NCI-H2081 treated with DMSO at 0.1 percent for 48 hours (cell line): ENCODE results near the gene STX10.
A peak's percentile ranks its signal among the peaks of the same experiment; 100 is the strongest.
"Not testable (repeated sequence)": the region's sequence is repeated elsewhere in the genome, so short reads cannot be mapped to it uniquely, and the experiment has no call there.

Source experiments
- DNase-seq: peaks from one replicate; lab custom pipeline; 2025; lab: John Stamatoyannopoulos, UW

Gene STX10

DNA sequence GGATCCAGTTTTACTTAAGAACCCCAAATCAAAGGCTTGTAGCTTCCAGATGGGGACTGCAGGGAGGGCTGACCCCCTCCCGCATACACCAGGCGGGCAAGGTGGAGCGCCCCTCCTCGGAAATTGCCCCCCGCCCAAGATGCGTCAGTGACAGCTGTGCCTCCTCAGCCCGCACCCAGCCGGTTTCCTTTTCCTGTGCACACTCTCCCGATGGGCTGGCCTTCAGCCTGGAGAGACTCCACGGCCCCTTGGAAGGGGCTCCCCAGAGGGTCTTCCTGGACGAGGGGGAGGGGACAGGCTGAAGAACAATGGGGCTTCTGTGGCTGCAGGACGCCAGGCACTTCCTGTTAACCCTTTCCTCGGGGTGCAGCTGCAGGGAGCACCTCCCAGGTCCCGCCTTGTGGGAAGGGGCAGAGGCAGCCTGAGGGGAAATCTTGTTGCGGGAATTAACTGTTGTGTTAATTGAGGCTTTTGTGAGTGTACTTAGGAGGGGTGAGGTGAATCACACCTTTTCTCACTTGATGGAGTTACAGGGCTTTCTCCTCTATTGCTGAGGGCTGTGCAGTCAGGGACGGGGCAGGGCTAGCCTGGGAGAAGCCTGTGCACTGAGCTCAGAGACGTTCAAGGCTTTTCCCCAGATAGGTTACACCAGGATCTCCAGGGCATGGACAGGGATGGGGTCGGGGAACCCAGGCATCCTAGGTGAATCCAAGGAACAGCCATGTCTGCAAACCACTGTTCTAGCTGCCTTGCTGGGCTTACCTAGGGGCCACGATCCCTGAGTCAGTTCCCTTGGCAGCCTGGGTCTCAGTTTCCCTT is 14.4 kb upstream of the STX10 start:
- no peak for DNase-seq

DNA sequence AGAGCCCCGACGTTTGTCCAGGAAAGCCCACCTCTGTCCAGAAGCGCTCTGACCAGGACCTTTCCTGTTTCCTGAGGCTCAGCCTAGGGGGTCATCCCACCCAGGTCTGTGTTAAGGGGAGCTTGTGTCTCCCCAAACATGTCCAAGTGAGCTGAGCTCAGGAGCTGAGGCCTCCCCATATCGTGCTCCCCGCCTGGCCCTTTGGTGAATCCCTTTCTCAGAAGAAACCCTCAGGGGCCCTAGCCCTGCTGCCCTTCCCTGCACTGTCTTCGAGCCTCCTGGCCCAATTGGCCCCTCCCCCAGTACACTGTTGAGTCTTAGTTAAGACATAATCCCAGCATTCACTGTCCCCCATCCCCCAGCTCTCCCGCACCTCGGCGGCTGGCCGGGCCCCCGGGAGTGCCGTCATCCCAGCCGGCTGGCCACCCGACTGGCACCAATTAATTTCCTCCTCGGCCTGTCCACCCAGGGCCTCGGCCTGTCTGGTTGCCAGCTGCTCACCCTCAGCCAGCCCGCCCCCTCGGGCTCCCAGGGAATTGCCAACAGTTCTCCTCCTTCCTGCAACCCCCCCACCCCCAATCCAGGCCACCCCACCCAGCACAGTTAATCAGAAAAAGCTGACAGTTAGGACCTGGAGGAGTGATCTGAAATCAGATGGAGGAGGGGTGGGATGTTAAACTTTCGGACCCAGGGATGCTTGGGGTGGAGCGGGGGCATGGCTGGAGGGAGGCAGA is 13.6 kb upstream of the STX10 start:
- DNase-seq, result no peak

DNA sequence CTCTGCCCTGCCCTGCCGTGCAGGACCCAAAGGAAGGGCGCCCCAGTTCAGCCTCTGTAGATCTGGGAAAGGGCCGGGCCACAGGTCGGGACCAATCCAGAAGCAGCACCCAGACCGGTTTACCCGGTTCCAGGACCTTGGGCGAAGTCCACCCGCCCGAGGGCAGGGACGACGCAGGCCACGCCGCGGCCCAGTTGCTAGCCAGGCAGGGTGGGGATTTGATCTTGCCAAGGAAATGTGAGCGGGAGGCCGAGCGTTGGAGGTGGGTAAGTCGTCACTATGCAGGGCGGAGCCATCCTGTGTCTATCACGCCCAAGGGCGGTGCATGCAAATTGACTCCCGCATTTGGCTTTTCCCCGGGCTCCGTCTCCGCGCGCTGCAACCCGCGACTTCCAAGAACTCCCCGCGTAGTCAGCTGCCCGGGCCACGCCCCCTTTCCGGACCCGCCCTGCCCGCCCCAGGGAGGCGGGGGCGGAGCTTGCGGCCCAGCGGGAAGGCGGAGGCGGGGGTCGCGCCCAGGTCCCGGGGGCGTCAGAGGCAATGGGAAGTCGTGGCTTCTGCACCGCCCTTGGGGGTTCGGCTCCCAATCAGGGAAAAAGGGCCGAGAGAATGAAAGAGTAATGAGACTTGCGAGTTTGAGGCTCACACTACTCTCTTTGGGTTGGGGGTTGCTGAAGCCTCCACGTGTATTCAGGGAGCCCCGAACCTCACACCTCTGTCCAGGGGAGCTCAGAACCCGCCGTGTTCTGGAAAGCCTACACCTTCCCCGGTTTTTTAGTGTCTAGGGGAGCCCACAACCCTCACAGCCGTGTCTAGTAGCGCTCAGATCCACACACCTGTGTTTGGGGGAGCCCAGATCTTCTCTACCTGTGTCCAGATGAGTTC is 12.8 kb upstream of the STX10 start:
- peak; percentile 33 for DNase-seq

DNA sequence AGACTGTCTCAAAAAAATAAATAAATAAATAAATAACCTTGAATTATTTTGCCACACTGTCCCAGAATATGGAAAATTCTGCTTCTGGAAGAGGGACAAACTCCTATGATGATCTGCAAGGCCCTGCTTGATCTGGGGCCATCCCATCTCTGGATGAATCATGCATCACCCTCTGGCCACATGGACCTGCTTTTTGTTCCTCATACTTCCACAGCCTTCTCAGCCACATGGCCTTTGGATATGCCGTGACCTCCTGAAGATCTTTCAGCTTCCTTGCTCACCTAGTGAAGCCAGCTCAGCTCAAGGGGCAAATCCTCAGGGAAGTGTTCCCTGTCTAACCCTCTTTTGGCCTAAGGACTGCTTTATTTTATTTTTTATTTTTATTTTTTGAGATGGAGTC is 10.4 kb upstream of the STX10 start:
- DNase-seq, result no peak

DNA sequence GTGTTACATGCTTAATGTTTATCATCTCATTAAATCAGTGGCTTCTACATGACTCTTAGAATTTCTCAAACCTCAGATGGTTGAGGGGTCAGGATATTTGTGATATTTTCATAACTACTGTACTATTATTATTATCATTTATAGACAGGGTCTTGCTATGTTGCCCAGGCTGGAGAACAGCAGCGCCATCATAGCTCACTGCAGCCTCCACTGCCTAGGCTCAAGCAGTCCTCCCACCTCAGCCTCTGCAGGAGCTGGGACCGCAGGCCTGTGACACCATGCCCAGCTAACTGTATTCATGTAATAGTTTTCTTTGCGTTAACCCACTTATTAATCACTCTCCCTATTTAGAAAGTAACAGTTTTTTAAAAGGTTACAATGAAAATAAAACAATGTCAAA is 9.5 kb upstream of the STX10 start:
- DNase-seq, result no peak

DNA sequence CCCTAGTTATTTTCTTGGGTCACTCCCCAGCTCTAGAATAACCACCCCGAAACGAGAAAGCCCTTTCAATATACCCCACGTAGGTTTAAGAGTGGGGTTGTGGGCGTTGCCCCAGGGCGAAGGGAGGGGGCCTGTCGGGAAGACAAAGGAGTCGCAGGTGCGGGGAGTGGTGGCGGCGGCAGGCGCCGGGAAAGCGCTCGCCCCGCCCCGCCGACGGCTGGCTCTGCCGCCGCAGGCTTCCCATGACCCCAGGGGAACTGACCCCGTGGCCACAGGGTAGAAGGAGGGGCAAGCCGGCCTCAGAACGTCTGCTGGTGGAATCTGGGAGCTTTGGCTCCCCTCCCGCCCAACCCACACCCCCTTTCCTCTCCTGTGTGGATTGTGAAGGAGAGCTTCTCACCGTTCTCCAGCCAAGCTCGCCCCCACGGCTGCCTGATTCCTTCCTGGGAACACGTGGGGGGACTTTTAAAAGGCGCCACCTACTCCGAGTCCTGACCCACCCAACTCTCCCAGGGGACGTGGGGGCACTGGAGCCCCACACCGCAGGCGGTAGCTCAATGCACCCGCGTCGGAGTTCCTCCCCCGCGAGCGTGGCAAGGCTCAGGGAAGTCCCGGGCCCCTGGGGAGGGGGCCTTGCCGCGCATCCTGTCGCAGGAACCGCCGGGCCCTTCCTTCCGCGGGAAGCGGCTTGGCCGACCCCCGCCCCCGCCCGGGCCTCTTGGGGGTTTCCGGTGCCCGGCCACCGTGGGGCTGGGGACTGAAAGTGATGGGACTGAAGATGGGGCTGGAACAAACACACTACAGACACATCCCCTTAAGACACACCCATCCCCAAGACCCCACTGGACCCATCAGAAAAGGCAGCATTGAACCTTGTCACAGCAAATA is 5.5 kb upstream of the STX10 start:
- no peak for DNase-seq

DNA sequence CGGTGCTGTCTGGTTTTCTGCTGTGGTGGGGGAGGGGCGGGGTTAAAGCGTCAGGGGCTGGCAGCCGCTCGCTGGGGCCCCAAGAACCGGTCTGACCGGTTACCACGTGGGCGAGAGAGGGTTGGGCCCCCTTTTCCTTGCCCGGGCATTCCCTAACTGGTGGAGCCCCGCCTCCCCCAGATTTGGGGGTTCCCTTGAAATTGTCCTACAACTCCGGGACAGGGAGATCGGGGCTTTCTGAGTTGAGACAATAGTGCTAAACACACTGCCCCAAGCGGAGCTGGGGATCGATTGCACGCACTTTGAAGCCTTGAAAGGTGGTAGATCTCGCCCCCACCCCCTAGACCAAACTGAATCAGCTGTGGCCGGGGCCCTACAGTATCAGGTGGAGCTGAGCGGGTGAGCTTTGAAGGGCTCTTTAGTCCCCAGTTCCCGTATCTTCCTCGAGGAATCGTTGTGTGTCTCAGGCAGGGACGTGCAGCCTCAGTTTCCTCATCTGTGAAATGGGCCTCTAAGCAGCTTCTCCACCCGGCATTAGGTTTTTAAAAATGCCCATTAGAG is 4.8 kb upstream of the STX10 start:
- no peak for DNase-seq

DNA sequence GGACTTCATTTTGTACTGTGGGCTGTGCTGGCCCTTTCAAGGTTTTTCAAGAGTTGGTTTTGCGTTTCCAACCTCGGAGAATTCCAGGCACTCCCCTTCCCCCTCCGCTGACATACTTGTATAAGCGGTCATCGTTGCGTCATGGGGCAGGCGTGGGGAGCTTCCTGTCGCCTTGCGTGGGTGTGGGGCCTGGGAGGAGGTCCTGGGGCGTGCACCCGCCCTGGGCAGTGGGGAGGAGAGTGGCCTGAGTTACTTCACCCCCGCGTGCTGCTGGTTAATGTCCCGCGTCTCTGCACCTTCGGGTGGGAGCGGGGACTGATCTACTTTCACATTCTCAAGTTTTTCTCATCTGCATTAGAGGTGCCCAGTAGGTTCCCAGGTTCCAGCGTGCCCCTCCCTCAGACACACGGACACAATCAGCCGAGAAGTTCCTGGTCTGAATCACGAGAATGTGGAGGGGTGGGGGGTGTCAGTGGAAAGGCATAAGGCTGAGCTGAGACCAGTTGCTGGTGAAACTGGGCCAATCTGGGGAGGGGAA is 4.1 kb upstream of the STX10 start:
- no peak for DNase-seq

DNA sequence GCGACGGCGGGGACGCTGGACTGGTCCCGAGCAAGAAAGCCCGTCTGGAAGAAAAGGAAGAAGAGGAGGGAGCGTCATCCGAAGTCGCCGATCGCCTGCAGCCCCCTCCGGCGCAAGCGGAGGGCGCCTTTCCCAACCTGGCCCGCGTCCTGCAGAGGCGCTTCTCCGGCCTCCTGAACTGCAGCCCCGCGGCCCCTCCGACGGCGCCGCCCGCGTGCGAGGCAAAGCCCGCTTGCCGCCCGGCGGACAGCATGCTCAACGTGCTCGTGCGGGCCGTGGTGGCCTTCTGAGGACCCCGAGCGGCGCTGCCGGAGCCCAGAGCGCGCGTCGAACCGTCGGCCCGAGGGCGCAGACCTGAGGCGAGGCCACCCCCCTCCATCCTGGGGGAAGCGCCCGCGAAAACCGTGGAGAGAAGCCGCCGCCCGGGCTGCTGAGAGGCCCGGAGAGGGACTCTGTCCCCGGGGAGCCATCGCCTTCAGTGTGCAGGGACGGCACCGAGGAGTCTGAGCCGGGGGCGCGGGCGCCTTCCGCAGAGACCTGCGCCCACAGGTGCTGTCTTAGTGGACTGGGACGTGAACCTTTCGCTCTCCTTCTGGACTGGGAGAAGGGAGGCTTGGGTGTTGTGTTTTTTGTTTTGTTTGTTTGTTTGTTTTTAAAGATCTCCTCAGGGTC is 3.5 kb upstream of the STX10 start:
- DNase-seq, result no peak

DNA sequence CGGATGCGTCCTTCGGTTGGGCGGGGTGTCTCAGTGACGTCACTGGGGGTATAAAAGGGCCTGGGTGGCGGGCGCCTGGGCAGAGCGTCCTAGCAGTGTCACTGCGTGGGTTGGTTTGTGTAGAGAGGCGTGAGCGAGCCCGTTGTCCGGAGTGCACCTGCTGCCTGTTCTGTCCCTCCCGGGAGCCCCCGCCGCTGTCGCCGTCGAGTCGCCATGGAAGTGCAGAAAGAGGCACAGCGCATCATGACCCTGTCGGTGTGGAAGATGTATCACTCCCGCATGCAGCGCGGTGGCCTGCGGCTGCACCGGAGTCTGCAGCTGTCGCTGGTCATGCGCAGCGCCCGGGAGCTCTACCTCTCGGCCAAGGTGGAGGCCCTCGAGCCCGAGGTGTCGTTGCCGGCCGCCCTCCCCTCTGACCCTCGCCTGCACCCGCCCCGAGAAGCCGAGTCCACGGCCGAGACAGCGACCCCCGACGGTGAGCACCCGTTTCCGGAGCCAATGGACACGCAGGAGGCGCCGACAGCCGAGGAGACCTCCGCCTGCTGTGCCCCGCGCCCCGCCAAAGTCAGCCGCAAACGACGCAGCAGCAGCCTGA is 2.9 kb upstream of the STX10 start:
- peak; percentile 55 for DNase-seq

DNA sequence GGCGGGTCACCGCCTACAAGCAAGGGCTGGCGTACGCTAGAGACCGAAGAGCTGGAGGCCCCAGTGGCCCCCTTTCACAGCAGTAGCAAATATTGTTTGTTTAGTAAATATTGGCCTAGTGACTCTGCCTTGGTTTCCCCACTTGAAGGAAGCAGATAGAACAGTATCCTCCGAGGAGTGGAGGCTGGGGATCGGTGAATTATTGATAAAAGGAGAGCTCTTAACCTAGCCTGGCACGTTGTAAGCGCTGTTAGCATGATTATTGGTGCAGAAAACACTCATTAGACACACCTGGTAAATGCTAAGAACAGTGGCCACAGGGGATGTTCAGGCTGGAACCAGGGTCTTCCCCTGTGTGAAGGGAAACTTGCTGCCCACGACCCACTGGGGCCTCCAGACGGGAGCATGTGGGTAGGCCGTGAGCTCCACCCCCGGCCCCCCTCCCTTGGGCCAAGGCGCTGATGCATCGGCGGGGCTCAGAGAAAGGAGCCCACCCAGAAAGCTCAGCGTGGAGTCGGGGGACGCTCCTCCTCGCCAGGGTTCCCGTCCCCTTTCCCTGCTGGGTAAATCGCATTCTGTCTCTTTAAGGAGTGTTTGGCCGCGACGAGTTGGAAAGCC is 2.3 kb upstream of the STX10 start:
- DNase-seq, result no peak

DNA sequence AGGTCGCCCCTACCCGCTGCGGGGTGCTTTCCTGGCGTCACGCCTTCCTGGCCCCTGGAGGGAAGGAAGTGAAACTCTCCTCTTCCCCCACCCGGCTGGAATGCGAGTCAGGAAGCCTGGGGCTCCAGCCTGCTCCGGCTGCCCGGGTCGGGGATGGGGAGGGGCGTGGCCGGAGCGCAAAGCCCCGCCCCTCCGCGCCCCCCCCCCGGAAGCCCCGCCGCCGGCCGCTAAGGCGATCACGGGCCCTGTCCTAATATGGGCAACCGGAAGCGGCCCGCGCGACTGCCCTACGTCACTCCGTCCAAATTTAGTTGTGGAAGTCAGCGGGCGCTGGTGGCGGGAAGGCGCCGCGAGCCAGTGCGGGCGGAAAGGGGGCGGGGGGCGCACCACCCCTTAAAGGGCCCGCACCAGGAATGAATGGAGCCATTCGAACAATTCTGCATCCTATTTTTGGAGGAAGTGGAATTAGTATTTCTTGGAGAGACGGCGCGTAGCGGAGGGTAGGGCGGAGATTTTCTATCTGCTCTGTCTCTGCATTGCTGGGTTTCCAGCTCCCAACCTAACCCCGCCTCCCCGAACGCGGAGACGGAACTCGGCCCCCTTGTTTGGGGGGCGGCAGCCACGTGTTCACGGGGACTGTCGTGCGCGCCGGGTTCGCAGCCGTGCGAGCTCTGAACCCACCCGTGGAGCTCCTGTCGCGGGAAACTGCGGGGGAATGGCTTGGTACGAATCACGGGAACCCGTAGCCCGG is 1.6 kb upstream of the STX10 start:
- DNase-seq, result peak; percentile 83

DNA sequence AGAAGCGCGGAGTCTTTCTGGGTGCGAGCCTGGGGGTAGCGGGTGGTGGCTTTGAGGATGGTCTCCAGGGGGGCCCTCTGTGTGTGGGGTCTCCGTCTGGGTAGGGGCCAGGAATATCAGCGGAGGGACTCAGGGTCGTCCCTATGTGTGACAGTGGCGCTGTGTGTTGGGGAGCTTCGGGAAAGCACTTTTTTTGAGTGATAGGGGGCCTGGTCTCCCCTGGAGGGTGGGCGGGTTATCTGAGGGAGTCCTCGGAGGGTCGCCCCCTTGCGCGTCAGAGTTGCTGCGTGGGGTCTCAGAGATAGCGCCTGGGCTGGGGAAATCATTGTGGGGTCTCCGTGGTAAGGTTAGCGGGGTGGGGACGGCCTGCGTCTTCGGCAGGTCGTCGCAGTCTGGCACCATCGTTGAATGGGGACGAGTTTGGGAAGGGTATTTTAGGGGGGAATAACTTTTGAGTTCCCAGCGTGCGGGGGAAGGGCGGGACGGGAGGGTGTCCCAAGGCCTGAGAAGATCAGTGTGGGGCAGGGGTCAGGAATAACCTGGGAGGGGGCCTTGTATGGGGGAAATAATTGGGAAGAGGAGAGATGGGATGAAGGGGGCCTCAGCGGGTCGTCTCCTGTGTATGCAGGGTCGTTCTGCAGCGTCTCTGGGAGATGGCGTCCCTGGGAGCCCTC is 893 bp upstream of the STX10 start:
- DNase-seq, result no peak

DNA sequence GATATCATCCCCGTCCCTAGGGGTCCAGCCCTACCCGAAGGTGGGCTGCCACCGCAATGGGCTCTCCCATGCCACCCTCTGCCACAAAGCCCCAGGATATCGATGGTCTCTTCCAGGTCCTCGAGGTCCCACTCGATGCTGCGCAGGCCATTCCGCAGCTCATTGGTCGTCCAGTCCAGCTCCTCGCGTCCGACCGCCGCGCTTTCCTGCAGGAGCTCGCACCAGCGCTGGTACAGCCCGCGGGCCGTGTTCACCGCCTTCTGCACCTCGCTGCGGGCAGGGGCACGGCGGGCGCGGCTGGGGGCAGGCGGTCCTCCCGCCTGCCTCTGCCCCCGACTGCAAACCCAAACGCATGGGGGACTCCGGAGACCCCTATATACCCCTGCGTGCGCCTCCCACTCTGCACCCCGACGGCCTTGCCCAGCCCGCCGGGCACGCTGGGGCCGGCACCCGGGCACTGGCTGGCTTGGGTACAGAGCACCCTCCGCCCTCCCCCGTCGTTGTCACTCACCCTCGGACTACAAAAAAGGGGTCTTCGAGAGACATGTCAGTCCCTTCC is 468 bp downstream of the STX10 start:
- no peak for DNase-seq

DNA sequence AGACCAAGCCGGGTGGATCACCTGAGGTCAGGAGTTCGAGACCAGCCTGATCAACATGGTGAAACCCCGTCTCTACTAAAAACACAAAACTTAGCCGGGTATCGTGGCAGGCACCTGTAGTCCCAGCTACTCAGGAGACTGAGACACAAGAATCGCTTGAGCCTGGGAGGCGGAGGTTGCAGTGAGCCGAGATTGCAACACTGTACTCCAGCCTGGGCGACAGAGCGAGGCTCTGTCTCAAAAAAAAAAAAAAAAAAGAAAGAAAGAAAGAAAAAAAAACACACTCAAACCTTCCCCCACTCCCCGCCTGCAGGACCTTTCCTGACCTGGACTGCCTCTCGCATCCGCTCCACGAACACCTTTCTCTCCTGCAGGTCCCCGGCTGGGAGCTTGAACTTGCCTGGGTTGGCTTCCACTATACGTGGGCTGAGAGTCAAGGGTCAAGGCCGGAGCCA is 975 bp downstream of the STX10 start:
- not testable (repeated sequence) for DNase-seq

DNA sequence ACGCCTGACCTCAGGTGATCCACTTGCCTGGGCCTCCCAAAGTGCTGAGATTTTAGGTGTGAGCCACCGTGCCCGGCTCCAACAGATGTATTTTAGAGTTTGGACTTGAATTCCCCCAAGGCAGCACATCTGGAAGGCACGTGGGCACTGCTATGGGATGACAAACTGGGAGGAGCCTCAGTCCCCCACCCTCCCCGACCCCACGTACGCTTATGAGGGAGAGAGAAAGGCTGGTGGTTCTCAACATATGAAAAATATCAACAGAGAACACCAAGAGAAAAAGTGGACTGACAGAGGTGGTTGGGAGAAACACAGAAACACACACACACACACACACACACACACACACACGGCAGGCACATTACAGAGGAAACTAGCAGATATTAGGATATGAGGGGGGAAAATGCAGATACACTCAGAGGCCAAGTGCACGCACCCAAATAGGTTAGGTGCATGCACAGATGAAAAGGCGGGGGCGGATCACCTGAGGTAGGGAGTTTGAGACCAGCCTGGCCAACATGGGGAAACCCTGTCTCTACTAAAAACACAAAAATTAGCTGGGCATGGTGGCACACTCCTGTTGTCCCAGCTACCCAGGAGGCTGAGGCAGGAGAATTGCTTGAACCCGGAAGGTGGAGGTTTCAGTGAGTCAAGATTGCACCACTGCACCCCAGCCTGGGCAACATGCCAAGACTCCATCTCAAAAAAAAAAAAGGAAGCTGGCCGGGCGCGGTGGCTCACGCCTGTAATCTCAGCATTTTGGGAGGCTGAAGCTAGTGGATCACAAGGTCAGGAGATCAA is 3.2 kb downstream of the STX10 start:
- DNase-seq, result no peak
